RPMI7951 (cell line): Measurements from ENCODE around the gene SCLY. TPM values are rescaled to one million over a fixed set of nuclear protein-coding genes. Genes with fewer than 3 reads are reported as not detected.
A peak's percentile ranks its signal among the peaks of the same experiment; 100 is the strongest.

ENCODE experiments used
- DNase-seq: peaks from one replicate; pipeline ENCODE4 v3.0.0-alpha.2; 2012; ENCODE audit warnings: low read depth
- total RNA-seq: library from RNA; depleted of rRNA; stranded (reverse); fragments of >200 nt; shearing (Covaris generic); gene quantifications from 2 replicates; pipeline ENCODE4 v1.2.3, GENCODE V29; 2014

Gene SCLY
- total RNA-seq, 1 experiment from 2014 or later, result 13.3 TPM

- DNase-seq, result peak; percentile 36
Measured at GRCh38 chr2:238097988-238098871, 37.4 kb downstream of the SCLY start.

GRCh38 chr2:238098901-238099713 is 38.3 kb downstream of the SCLY start:
- DNase-seq, result no peak

- no peak for DNase-seq
Measured at GRCh38 chr2:238099714-238100048, 38.9 kb downstream of the SCLY start.

GRCh38 chr2:238100049-238100820 is 39.4 kb downstream of the SCLY start, which contains the start of gene ESPNL:
TSS of gene ESPNL (plus strand) at chr2:238100340. CDS start at chr2:238100420, 80 bp downstream.
- DNase-seq, result no peak

- no peak for DNase-seq
Measured at GRCh38 chr2:238100821-238101771, 40.3 kb downstream of the SCLY start.

- DNase-seq, result no peak
Measured at GRCh38 chr2:238101891-238102841, 41.4 kb downstream of the SCLY start.

GRCh38 chr2:238102865-238103264 is 42.1 kb downstream of the SCLY start:
- no peak for DNase-seq

- no peak for DNase-seq
Measured at GRCh38 chr2:238103465-238104225, 42.8 kb downstream of the SCLY start.

GRCh38 chr2:238104226-238104690 is 43.5 kb downstream of the SCLY start:
- no peak for DNase-seq

GRCh38 chr2:238104691-238105371 is 44.0 kb downstream of the SCLY start:
- DNase-seq, result no peak

GRCh38 chr2:238105506-238106338 is 44.9 kb downstream of the SCLY start:
- no peak for DNase-seq

- no peak for DNase-seq
Measured at GRCh38 chr2:238106339-238106697, 45.5 kb downstream of the SCLY start.

- peak; percentile 31 for DNase-seq
Measured at GRCh38 chr2:238106698-238107524, 46.1 kb downstream of the SCLY start.

- peak; percentile 26 for DNase-seq
Measured at GRCh38 chr2:238107525-238108422, 47.0 kb downstream of the SCLY start.

- no peak for DNase-seq
Measured at GRCh38 chr2:238108423-238109183, 47.8 kb downstream of the SCLY start.
